H9 (cell line): Measurements from ENCODE around the gene SC5D. TPM values are rescaled to one million over a fixed set of nuclear protein-coding genes. Genes with fewer than 3 reads are reported as not detected.

ENCODE experiments used
- DNase-seq: peaks from one replicate; pipeline ENCODE4 v3.0.0-alpha.2; 2017
- H2AFZ ChIP-seq: one replicate; pipeline ENCODE4 v1.6.1; 2013; ENCODE audit warnings: mild to moderate bottlenecking, low read length, control low read depth, moderate library complexity
- H2AK5ac ChIP-seq: 2 replicates; pipeline ENCODE4 v1.6.1; 2013; ENCODE audit warnings: low read length, control low read depth, mixed read lengths; ENCODE audit not compliant: insufficient read length
- H2BK120ac ChIP-seq: one replicate; pipeline ENCODE4 v1.6.1; 2013; ENCODE audit warnings: low read depth, mild to moderate bottlenecking, low read length, control low read depth, inconsistent platforms; ENCODE audit not compliant: poor library complexity, severe bottlenecking
- H2BK12ac ChIP-seq: 2 replicates; pipeline ENCODE4 v1.6.1; 2013; ENCODE audit warnings: low read length, control low read depth, mixed read lengths, low read depth; ENCODE audit not compliant: insufficient read length
- H2BK15ac ChIP-seq: 2 replicates; pipeline ENCODE4 v1.6.1; 2013; ENCODE audit warnings: low read depth, low read length, control low read depth
- H2BK20ac ChIP-seq: one replicate; pipeline ENCODE4 v1.6.1; 2013; ENCODE audit warnings: low read depth, mild to moderate bottlenecking, low read length, control low read depth, inconsistent platforms; ENCODE audit not compliant: poor library complexity, severe bottlenecking
- H2BK5ac ChIP-seq: 2 replicates; pipeline ENCODE4 v1.6.1; 2013; ENCODE audit warnings: low read length, control low read depth, mixed read lengths; ENCODE audit not compliant: insufficient read length
- H3K14ac ChIP-seq: 2 replicates; pipeline ENCODE4 v1.6.1; 2013; ENCODE audit warnings: low read length, control low read depth; ENCODE audit not compliant: insufficient read depth
- H3K18ac ChIP-seq: 2 replicates; pipeline ENCODE4 v1.6.1; 2013; ENCODE audit warnings: low read depth, mild to moderate bottlenecking, mixed read lengths, low read length, control low read depth; ENCODE audit not compliant: insufficient read length
- H3K23ac ChIP-seq: 2 replicates; pipeline ENCODE4 v1.6.1; 2013; ENCODE audit warnings: low read length, control low read depth, mixed read lengths, low read depth; ENCODE audit not compliant: insufficient read length
- H3K23me2 ChIP-seq: 2 replicates; pipeline ENCODE4 v1.6.1; 2013; ENCODE audit warnings: low read depth, mild to moderate bottlenecking, mixed read lengths, low read length, control low read depth; ENCODE audit not compliant: insufficient read length, poor library complexity, severe bottlenecking
- H3K27ac ChIP-seq: 2 replicates; pipeline ENCODE4 v1.5.1; 2013; ENCODE audit warnings: low read length, control low read depth, mixed read lengths, low read depth; ENCODE audit not compliant: insufficient read length
- H3K27me3 ChIP-seq: 2 replicates; pipeline ENCODE4 v1.6.1; 2013; ENCODE audit warnings: low read length, control low read depth, inconsistent platforms; ENCODE audit not compliant: insufficient read depth
- H3K4ac ChIP-seq: 2 replicates; pipeline ENCODE4 v1.6.1; 2013; ENCODE audit warnings: low read depth, mild to moderate bottlenecking, control low read depth, inconsistent platforms, low read length, moderate library complexity
- H3K4me1 ChIP-seq: 2 replicates; pipeline ENCODE4 v1.6.1; 2013; ENCODE audit warnings: low read length, control low read depth, inconsistent platforms; ENCODE audit not compliant: insufficient read depth
- H3K4me2 ChIP-seq: 2 replicates; pipeline ENCODE4 v1.6.1; 2013; ENCODE audit warnings: low read length, control low read depth, mixed read lengths; ENCODE audit not compliant: insufficient read length, insufficient read depth
- H3K56ac ChIP-seq: 2 replicates; pipeline ENCODE4 v1.6.1; 2013; ENCODE audit warnings: low read depth, mild to moderate bottlenecking, mixed read lengths, low read length, control low read depth; ENCODE audit not compliant: insufficient read length
- H3K79me1 ChIP-seq: 2 replicates; pipeline ENCODE4 v1.6.1; 2013; ENCODE audit warnings: low read depth, mild to moderate bottlenecking, moderate library complexity, low read length, control low read depth, inconsistent platforms; ENCODE audit not compliant: insufficient read depth, poor library complexity, severe bottlenecking
- H3K79me2 ChIP-seq: 2 replicates; pipeline ENCODE4 v1.6.1; 2013; ENCODE audit warnings: low read length, control low read depth, inconsistent platforms; ENCODE audit not compliant: insufficient read depth
- H3K9ac ChIP-seq: 2 replicates; pipeline ENCODE4 v1.6.1; 2013; ENCODE audit warnings: low read length, control low read depth, mixed read lengths; ENCODE audit not compliant: insufficient read length; ENCODE audit errors: extremely low read depth
- H3K9me3 ChIP-seq: one replicate; pipeline ENCODE4 v1.6.1; 2013; ENCODE audit warnings: low read depth, low read length, inconsistent platforms; ENCODE audit not compliant: control insufficient read depth
- H3T11ph ChIP-seq: one replicate; pipeline ENCODE4 v1.6.1; 2013; ENCODE audit warnings: mild to moderate bottlenecking, low read length, control low read depth, inconsistent platforms
- H4K20me1 ChIP-seq: one replicate; pipeline ENCODE4 v1.6.1; 2013; ENCODE audit not compliant: control insufficient read depth, insufficient read length, insufficient read depth
- H4K5ac ChIP-seq: 2 replicates; pipeline ENCODE4 v1.6.1; 2013; ENCODE audit warnings: low read depth, mild to moderate bottlenecking, mixed read lengths, low read length, control low read depth; ENCODE audit not compliant: insufficient read length
- H4K8ac ChIP-seq: replicated peaks from 2 replicates; pipeline ENCODE4 v1.6.1; 2013; ENCODE audit warnings: low read length, control low read depth, mixed read lengths, low read depth; ENCODE audit not compliant: insufficient read length
- H4K91ac ChIP-seq: 2 replicates; pipeline ENCODE4 v1.6.1; 2013; ENCODE audit warnings: low read depth, mild to moderate bottlenecking, moderate library complexity, mixed read lengths, low read length, control low read depth; ENCODE audit not compliant: insufficient read length
- H3K27ac Mint-ChIP-seq, 3 experiments: 2 replicates in 2 of 3; 3 replicates in 1 of 3; pipeline ENCODE4 v1.8.0; 2020 to 2021; ENCODE audit warnings: mixed read lengths in 3 of 3, mild to moderate bottlenecking in 1 of 3, moderate library complexity in 1 of 3
- H3K27me3 Mint-ChIP-seq: 2 replicates; pipeline ENCODE4 v1.8.0; 2021; ENCODE audit warnings: low read depth, mild to moderate bottlenecking, moderate library complexity, mixed read lengths
- H3K36me3 Mint-ChIP-seq, 3 experiments: 2 replicates in 2 of 3; 3 replicates in 1 of 3; pipeline ENCODE4 v1.8.0; 2020 to 2021; ENCODE audit warnings: low read depth in 3 of 3, mixed read lengths in 3 of 3; ENCODE audit not compliant: insufficient read depth in 1 of 3
- H3K4me1 Mint-ChIP-seq, 2 experiments: 2 replicates each; pipeline ENCODE4 v1.8.0; 2020; ENCODE audit warnings: mixed read lengths in 2 of 2
- H3K4me3 Mint-ChIP-seq, 2 experiments: 2 replicates in 1 of 2; 3 replicates in 1 of 2; pipeline ENCODE4 v1.8.0; 2020 to 2021; ENCODE audit warnings: mild to moderate bottlenecking in 2 of 2, mixed read lengths in 2 of 2, moderate library complexity in 1 of 2
- H3K9me3 Mint-ChIP-seq, 2 experiments: 2 replicates in 1 of 2; 3 replicates in 1 of 2; pipeline ENCODE4 v1.8.0; 2020; ENCODE audit warnings: mild to moderate bottlenecking in 2 of 2, mixed read lengths in 2 of 2, moderate library complexity in 1 of 2
- CTCF ChIP-seq: fragments of 200-600 bp; sonication (generic); conservative IDR thresholded peaks from 3 replicates; pipeline ENCODE4 v1.8.0; 2021; ENCODE audit warnings: antibody characterized with exemption, mild to moderate bottlenecking
- whole genome bisulfite sequencing: extraction: QIAGEN DNeasy Blood & Tissue Kit; methylation state at CpG from one replicate; pipeline ENCODE4 v1.1.7; 2013; ENCODE audit warnings: missing lambda C conversion rate, low lambda C conversion rate, mixed read lengths; ENCODE audit not compliant: insufficient read length; ENCODE audit errors: extremely low coverage; 5-methylcytosine and 5-hydroxymethylcytosine counted together
- total RNA-seq: library from RNA; stranded (reverse); gene quantifications from 2 replicates; pipeline ENCODE4 v1.2.1, GENCODE V29; 2021

Gene SC5D
- total RNA-seq, 1 experiment from 2014 or later, result 92.0 TPM

GRCh38 chr11:121297872-121298271 lies 5.3 kb downstream of the SC5D start:
- H3K9me3 ChIP-seq, result no peaks in the 10 kb centered on the region
- H3T11ph ChIP-seq, result no peak overlapping the region
- no peak overlapping the region for H4K8ac ChIP-seq
- no peak overlapping the region for H3K9ac ChIP-seq
- H3K4ac ChIP-seq, result no peak overlapping the region
- no peaks in the 10 kb centered on the region for H3K23me2 ChIP-seq
- DNase-seq, result no peak
- peak overlapping the region; percentile 5 for H3K27ac ChIP-seq
- H3K36me3 Mint-ChIP-seq, result peaks cover 4 to 18% (median 16%) of the 10 kb centered on the region in 3 experiments
- peaks cover 9% of the 10 kb centered on the region for H3K79me1 ChIP-seq
- WGBS, result no CpG with 5 or more reads among the region's 5 CpGs
- H2BK15ac ChIP-seq, result no peak overlapping the region
- no peak for TF ChIP-seq CTCF
- H3K27me3 ChIP-seq, result no peaks in the 10 kb centered on the region
- H3K4me1 Mint-ChIP-seq, result peaks cover 61 to 66% of the 10 kb centered on the region in 2 experiments
- no peak overlapping the region for H2AFZ ChIP-seq
- H3K56ac ChIP-seq, result no peak overlapping the region
- no peak overlapping the region for H4K91ac ChIP-seq
- H3K18ac ChIP-seq, result no peak overlapping the region
- no peak overlapping the region for H3K14ac ChIP-seq
- H3K4me2 ChIP-seq, result no peak overlapping the region
- 0 out of 5 replicates have a peak overlapping the region, but pooled peaks of 1 of the 2 experiments have one; percentile 15 for H3K4me3 Mint-ChIP-seq
- H3K27me3 Mint-ChIP-seq, result no peaks in the 10 kb centered on the region
- H4K5ac ChIP-seq, result no peak overlapping the region
- H3K79me2 ChIP-seq, result peaks cover 67% of the 10 kb centered on the region; the same call in 1 of the 2 replicates
- peaks cover 10% of the 10 kb centered on the region; the same call in 1 of the 2 replicates for H3K4me1 ChIP-seq
- no peaks in the 10 kb centered on the region for H4K20me1 ChIP-seq
- H3K9me3 Mint-ChIP-seq, result peaks cover 3 to 4% of the 10 kb centered on the region in 2 experiments
- H2BK12ac ChIP-seq, result no peak overlapping the region
- H2BK5ac ChIP-seq, result no peak overlapping the region
- no peak overlapping the region for H3K23ac ChIP-seq
- H2BK20ac ChIP-seq, result no peak overlapping the region
- H3K27ac Mint-ChIP-seq, result peak overlapping the region in 2 of 3 experiments; percentile 69 to 88; a peak in 4 of 7 replicates
- H2AK5ac ChIP-seq, result no peak overlapping the region
- no peak overlapping the region for H2BK120ac ChIP-seq
